NOMO-1 (cell line): Measurements from ENCODE around the gene AOX1.
"Not testable (repeated sequence)": the region's sequence is repeated elsewhere in the genome, so short reads cannot be mapped to it uniquely, and the experiment has no call there.

ENCODE experiments used
- DNase-seq, 2 experiments: peaks; one replicate each; lab custom pipeline; 2025; ENCODE audit not compliant: unreplicated experiment in 2 of 2; lab: John Stamatoyannopoulos, UW

The AOX1 gene

DNA sequence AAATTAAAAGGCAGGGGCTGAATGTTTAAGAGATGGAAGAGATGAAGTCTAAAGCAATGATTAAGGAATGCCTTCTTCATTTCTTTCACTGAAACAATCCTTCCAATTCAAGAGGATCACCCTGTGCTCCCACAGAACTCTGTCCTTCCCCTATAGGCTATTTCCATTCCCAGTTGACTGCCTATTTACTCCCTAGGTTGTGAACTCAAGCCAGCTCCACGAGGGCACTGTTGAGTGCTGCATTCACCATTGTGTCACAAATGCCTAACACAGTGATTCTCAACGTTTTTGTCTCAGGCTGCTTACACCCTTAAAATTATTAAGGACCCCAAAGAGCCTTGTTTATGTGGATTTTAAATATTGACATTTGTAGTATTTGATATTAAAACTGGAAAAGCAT is 112.4 kb downstream of the AOX1 start:
- no peak for DNase-seq

DNA sequence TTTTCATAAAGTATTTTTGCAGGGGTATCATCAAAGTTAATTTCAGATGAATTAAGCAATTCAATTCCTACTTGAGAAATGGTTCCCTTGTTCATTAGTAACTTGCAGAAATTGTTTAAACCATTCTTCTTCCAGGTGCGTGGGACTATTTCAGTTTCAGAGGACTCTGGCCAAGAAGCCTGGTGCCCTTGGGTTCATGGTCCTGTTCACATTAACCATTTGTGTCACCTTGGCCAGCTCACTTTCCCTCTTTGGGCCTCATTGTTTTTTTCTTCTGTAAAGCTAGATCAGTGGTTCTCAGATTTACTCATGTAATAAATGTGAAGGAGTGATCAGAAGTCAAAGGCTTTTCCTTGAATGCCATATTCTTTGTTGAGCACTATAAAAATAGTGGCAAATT is 113.5 kb downstream of the AOX1 start:
- no peak for DNase-seq

DNA sequence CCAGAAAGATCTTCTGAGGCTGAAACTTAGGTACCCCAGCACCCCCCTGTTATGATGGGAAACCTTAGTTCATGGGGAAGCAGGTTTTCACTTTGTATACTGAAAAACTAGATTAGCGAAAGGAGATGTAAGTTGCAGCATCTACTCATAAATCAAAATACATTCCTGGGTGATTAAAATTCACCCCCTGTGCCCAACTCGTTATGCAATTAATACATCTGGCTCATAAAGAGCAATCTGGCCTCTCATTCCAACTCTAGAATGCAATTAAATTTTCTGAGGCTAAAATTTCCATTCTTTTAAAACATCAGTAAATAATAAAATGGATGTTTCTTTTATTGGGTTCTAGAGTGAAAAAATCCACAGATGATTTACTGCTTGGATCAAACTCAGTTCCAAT is 115.0 kb downstream of the AOX1 start:
- no peak for DNase-seq

DNA sequence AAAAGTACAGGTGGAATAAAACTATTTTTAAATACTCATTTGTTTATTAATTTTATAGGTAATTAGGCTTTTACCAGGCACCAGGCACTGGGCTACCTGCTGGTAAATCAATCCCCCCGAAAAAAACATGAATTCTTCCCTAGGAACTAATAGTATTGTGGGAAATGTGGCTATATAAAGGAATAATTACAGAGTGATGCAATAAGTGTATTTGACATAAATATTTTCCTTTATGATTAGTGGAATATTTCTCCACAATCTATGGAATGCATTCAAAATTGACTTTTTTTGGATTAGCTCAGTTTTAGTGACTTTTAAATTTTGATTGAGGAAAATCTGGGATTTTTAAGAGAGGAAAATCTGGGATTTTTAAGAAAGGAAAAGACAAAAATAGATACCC is 116.2 kb downstream of the AOX1 start:
- no peak for DNase-seq

DNA sequence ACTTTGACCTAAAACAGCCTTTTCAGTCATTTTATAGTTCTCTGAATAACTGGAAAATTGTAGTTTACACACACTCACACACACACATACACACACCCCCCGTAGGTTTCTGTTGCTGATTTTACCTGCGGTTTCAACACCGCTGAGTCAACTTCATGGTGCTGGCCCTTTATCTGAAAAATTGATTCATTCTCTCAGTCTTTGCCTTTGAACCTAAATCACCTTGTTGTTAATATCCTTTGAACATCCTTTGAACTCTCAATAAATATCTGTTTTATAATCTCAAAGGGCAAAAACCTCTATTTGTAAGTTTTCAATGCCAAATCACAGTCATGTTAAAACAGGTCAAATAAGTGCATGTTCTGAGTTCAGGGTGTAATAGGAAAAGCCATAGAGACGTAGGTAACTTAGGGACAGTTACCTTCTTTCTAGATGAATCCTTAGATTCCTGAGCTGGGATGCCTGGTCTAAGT is 116.9 kb downstream of the AOX1 start:
- DNase-seq: no peak

DNA sequence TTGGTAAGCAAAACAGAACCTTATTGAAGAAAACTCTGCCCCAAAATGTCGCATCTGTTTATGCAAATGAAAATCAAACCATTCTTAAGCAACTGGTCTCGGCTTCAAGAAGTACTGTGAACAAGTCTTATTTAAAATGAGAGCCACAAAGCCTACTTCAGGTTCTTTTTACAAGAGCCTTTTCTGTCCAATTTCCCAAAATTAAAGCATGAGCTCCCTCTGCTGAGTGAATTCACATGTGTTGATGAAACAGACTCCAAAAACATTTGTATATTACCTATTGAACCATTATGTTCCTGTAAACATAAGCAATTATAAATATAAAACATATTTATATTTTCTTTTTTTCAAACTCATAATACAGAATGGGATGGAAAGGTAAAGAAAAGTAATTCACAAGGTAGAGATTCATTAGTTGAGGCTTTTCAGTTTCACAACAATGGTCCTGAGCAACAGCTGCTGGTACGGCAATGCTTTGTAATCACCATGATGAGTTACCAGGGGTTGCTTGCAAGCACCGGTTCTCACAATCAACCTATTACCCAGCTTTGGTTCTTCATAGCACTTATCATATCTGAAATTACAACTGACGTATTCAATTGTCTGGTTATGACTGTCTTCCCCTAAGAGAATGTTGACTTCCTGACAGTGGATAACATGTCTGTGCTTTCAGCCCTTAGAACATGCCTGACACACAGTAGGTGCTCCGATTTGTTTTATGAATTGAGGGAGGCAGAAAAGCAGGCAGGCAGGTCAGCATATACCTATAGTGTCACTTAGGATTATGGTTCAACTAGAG is 117.5 kb downstream of the AOX1 start:
- DNase-seq: peak; percentile 39 to 68

DNA sequence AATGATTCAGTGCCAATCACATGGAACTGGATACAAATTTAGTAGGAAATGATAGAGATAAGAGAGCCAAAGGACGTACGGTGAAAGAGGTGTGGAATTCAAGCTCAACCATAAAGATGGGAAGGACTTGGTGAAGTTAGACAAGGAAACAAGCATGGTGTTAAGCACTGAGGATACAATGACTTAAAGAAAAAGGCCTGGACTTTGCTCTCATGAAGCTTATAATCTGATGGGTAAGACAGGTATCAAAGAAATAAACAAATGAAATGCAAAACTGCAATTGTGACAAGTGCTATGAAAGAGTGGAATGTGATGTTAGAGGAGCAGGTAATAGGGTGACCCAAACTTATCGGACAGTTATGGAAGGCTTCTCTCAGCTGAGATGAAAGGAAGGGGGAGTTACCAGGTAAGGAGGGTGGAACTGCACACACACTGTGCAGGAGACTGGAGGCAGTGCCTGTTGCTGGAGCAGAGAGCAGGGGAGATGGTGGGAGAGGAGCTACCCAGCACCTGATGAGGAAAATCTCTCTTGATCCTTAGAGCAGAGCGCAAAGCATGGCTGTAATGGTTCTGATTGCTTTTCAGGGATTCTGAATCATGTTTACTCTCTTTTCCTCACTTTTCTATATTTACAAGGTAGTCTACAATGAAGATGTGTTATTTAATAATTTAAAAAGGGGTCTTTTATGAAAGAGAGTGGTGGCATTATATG is 118.3 kb downstream of the AOX1 start:
- DNase-seq: no peak

DNA sequence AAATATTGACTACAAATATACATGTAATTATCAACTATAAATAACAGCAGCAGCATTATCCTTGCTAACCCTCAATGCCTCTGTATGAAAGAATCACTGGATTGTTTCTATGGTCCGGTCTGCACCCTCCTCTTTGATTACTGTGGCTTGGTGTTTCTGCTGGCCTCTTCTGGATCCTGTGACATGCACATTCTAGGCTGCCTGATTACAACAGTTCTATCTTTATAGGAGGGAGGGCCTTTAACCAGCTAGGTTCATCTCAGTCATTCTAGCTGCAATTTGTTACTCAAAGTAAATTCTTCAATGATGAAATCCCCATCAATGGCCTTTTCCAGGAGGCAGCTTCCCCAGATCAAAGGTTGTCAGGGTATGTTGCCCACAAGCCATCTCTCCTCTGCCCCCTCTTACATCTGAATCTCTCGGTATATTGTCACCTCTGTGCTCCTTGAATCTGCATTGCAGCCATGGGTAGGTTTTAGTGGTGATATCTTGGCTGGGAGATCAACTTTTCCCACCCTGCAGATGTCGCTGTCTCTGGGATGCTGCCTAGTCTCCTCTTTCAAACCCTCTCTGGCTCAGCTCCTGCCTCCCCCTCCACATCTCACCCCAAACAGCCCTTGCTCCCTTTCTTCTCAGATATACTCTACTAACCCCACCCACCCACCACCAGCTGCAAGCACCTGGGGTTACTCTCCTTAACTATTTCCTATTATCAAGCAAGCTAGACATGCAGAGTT is 119.7 kb downstream of the AOX1 start:
- no peak for DNase-seq

DNA sequence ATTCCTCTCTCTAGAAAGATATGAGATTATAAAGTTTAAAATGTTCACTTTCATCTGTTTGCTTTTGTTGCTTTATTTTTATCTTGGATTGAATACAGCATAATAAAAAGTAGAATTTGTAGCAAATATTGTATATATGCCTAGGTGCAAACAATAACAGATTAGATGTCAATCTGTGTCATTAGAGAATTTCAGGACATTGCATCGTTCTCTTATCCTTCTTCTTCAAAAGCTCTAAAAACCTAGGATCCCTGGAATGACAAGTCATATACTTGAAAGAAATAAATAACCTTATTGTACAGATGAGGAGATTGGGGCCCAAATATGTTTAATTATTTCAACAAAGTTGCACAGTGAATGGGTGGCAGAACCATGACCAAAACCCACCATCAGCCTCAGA is 123.1 kb downstream of the AOX1 start:
- no peak for DNase-seq

DNA sequence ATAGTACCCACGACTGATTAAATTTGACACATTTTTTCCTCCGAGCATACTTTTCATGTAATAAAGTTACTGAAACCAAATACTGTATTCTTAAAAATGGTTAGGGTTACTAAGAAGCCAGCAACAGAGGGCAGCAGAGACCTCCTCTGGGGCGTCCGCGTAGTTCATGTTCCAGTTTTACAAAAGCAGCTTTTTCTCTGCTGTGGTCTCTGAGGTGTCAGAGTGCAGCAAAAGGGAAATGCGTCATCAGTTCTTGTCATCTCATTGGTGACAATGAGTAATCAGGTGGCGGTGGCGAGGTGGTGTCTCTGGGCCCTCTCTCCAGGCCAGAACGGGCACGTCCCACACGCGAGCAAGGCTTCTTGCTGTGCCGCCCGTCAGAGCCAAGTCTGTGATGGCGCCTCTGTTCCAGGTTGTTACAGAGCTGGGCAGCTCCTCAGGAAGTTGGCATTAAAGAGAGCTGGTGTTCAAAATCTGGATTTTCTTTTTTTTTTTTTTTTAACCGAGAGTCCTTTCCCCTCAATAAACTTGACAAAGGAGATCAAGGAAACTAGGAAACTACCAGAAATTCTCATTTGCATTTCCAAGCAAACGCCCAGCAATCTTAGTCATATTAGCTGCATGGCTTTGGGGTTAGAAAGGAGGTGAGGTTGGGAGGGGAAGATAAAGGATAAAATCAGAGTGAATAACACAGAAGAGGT is 127.3 kb downstream of the AOX1 start:
- DNase-seq: peak; percentile 95 to 99

DNA sequence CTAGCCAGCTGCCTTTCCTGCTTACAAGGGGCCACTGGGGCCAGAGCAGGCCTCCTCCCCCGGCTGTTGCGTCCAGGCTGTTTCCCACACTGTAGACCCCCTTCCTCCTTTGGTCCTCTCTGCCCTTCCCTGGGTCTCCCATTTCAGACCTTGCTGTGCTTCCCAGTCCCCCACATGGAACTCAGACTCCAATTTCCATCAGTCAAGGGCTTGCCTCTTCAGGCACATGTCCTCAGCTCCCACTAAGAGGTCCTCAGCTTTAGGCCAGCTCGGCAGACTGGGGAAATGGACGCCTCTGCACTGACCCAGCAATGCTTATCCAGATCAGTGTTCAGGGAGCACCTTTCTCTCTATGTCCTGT is 127.9 kb downstream of the AOX1 start:
- DNase-seq: no peak

DNA sequence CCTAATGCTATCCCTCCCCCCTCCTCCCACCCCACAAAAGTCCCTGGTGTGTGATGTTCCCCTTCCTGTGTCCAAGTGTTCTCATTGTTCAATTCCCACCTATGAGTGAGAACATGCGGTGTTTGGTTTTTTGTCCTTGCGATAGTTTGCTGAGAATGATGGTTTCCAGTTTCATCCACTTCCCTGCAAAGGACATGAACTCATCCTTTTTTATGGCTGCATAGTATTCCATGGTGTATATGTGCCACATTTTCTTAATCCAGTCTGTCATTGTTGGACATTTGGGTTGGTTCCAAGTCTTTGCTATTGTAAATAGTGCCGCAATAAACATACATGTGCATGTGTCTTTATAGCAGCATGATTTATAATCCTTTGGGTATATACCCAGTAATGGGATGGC is 129.2 kb downstream of the AOX1 start:
- DNase-seq: not testable (repeated sequence)

DNA sequence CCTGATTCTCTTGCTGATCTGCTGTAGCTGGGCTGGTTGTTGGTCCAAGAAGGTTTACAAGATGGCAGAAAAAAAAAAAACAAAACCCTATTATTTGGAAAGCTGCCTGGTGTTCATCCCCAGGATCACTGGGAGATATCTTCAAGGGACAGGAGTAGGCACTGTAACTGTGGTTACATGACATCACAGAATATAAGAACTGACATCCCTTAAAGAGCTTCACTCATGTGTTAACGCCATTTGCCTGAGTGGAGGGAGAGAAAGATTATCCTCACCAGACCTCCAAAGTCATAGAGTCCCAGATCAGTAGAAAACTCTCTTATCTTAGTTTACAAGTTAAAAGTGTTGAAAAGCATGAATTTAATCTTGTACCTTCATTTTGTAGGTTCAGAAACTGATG is 130.6 kb downstream of the AOX1 start:
- DNase-seq: no peak
